Endothelial cell (in vitro differentiated cells): ENCODE results near the gene TRIM44. TPM values are rescaled to one million over a fixed set of nuclear protein-coding genes. Genes with fewer than 3 reads are reported as not detected.

Experiments used
- DNase-seq: peaks from one replicate; pipeline ENCODE4 v3.0.0; 2021; ENCODE audit warnings: low spot score
- H3K27ac Mint-ChIP-seq: one replicate; pipeline ENCODE4 v1.8.0; 2021; ENCODE audit warnings: mixed read lengths, inconsistent platforms; ENCODE audit not compliant: unreplicated experiment
- H3K27me3 Mint-ChIP-seq: one replicate; pipeline ENCODE4 v1.8.0; 2021; ENCODE audit warnings: mild to moderate bottlenecking, moderate library complexity, mixed read lengths, inconsistent platforms; ENCODE audit not compliant: unreplicated experiment
- H3K36me3 Mint-ChIP-seq: one replicate; pipeline ENCODE4 v1.8.0; 2021; ENCODE audit warnings: mild to moderate bottlenecking, low read depth, mixed read lengths, inconsistent platforms; ENCODE audit not compliant: unreplicated experiment
- H3K4me1 Mint-ChIP-seq: one replicate; pipeline ENCODE4 v1.8.0; 2021; ENCODE audit warnings: mild to moderate bottlenecking, mixed read lengths, inconsistent platforms; ENCODE audit not compliant: unreplicated experiment
- H3K4me3 Mint-ChIP-seq: one replicate; pipeline ENCODE4 v1.8.0; 2021; ENCODE audit warnings: mild to moderate bottlenecking, mixed read lengths, inconsistent platforms; ENCODE audit not compliant: unreplicated experiment
- H3K9me3 Mint-ChIP-seq: one replicate; pipeline ENCODE4 v1.8.0; 2021; ENCODE audit warnings: mixed read lengths, inconsistent platforms; ENCODE audit not compliant: unreplicated experiment
- CTCF ChIP-seq: fragments of 200-600 bp; sonication (generic); IDR thresholded peaks from one replicate; pipeline ENCODE4 v1.5.0; 2021; ENCODE audit warnings: antibody characterized with exemption; ENCODE audit not compliant: unreplicated experiment
- total RNA-seq: library from RNA; stranded (reverse); fragmentation: NEBNext Ultra II Directional; extraction: Animal tissue kit (Norgen Biotek cat#: 25700); gene quantifications from one replicate; pipeline ENCODE4 v1.2.1, GENCODE V29; 2021; ENCODE audit not compliant: unreplicated experiment

TRIM44 gene
- total RNA-seq, 1 donor from 2014 or later, result 48.6 TPM

- no peak for TF ChIP-seq CTCF
- H3K36me3 Mint-ChIP-seq, result no peaks in the 10 kb centered on the region
- DNase-seq, result no peak
- no peaks in the 10 kb centered on the region for H3K4me1 Mint-ChIP-seq
- no peak overlapping the region for H3K27ac Mint-ChIP-seq
- no peaks in the 10 kb centered on the region for H3K9me3 Mint-ChIP-seq
- H3K27me3 Mint-ChIP-seq, result peaks cover 1% of the 10 kb centered on the region
- no peak overlapping the region for H3K4me3 Mint-ChIP-seq
Observed at GRCh38 chr11:35779409-35779808, 116.8 kb downstream of the TRIM44 start.

GRCh38 chr11:35780951-35781860 is 118.6 kb downstream of the TRIM44 start:
- Mint-ChIP-seq H3K27me3 (peaks cover 1% of the 10 kb centered on the region), H3K36me3 (no peaks in the 10 kb centered on the region), H3K4me1 (peaks cover 9% of the 10 kb centered on the region), H3K27ac (no peak overlapping the region), H3K4me3 (no peak overlapping the region), H3K9me3 (no peaks in the 10 kb centered on the region)
- TF ChIP-seq CTCF, result no peak
- no peak for DNase-seq

GRCh38 chr11:35781861-35782470 is 119.4 kb downstream of the TRIM44 start:
- no peaks in the 10 kb centered on the region for H3K36me3 Mint-ChIP-seq
- H3K27me3 Mint-ChIP-seq, result peaks cover 2% of the 10 kb centered on the region
- H3K4me1 Mint-ChIP-seq, result peaks cover 17% of the 10 kb centered on the region
- DNase-seq, result no peak
- H3K9me3 Mint-ChIP-seq, result no peaks in the 10 kb centered on the region
- no peak for TF ChIP-seq CTCF
- no peak overlapping the region for H3K27ac Mint-ChIP-seq
- H3K4me3 Mint-ChIP-seq, result no peak overlapping the region

GRCh38 chr11:35783809-35784208 is 121.2 kb downstream of the TRIM44 start:
- Mint-ChIP-seq H3K27ac (no peak overlapping the region), H3K9me3 (no peaks in the 10 kb centered on the region), H3K27me3 (peaks cover 2% of the 10 kb centered on the region), H3K4me3 (no peak overlapping the region), H3K36me3 (no peaks in the 10 kb centered on the region), H3K4me1 (peaks cover 27% of the 10 kb centered on the region)
- no peak for TF ChIP-seq CTCF
- DNase-seq, result no peak

GRCh38 chr11:35784699-35785098 is 122.1 kb downstream of the TRIM44 start:
- DNase-seq, result no peak
- H3K36me3 Mint-ChIP-seq, result no peaks in the 10 kb centered on the region
- TF ChIP-seq CTCF, result no peak
- H3K27ac Mint-ChIP-seq, result no peak overlapping the region
- no peaks in the 10 kb centered on the region for H3K9me3 Mint-ChIP-seq
- peaks cover 27% of the 10 kb centered on the region for H3K4me1 Mint-ChIP-seq
- H3K27me3 Mint-ChIP-seq, result peaks cover 1% of the 10 kb centered on the region
- H3K4me3 Mint-ChIP-seq, result no peak overlapping the region
